Hematopoietic multipotent progenitor cell treated with erythropoietin and hydrocortisone succinate and interleukin-3 and kit ligand, for 17 days (in vitro differentiated cells): ENCODE measurements around the gene STON2.

Experiments used
- DNase-seq: peaks from one replicate; pipeline ENCODE4 v3.0.0-alpha.2; 2015; ENCODE audit warnings: low spot score

STON2 gene

DNA sequence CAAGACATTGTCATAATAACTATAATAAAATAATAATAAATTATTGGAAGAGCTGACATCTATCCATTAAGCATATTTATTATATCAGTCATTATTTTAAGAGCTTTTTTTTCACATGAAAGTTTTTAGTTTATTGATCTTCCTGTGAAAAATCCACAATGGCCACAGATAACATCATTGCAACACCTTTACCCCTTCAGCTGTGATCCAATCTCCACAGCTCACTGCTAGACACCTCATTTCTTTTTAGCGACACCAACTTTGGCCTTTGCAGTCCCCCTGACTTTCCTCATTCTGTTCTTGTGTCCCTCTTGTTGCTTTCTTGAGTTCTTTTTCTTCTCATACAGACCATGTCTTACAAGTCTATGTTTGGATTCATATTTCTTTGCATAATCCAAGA is 67.4 kb downstream of the STON2 start:
- no peak for DNase-seq

GRCh38 chr14:81331229-81332021 is 68.7 kb downstream of the STON2 start:
- no peak for DNase-seq

GRCh38 chr14:81330619-81331122 is 69.5 kb downstream of the STON2 start:
- no peak for DNase-seq

DNA sequence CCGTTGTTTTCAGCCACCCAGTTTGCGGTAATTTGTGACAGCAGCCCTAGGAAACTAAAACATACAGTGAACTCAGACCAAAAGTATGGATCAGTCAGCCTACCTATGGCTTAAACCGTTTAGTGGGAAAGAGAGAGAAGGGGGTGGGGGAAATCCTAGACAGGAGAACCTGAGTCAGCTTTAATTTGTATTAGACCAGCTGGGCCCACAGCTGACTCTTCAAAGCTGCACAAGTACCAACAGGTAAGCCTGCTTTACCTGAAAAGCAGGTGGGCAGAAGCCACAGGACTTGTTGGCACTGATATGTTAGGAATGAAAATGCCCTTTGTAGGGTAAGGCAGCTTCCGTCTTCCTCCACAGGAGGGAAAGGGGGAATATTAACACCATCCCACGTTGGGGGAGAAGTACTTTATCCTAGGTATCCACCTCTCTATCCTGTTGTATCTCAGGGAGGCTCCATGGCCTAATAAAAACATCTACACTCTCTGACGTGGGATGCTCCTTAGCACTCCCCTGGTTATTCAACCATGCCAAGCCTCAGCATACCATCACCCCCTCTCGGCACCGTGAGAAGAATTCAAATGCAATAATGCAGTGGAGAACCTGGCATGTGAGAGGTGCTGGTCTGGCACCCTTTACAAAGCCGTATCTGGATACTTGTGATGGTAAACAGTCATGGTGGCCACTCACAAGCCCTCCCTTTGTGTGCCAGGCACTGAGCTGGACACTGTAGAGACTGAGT is 70.3 kb downstream of the STON2 start:
- DNase-seq, result no peak

GRCh38 chr14:81326451-81326850 is 73.7 kb downstream of the STON2 start:
- no peak for DNase-seq

GRCh38 chr14:81324011-81324410 is 76.1 kb downstream of the STON2 start:
- DNase-seq, result no peak

GRCh38 chr14:81323093-81323492 is 77.0 kb downstream of the STON2 start:
- no peak for DNase-seq

GRCh38 chr14:81319946-81320345 is 80.2 kb downstream of the STON2 start:
- no peak for DNase-seq

DNA sequence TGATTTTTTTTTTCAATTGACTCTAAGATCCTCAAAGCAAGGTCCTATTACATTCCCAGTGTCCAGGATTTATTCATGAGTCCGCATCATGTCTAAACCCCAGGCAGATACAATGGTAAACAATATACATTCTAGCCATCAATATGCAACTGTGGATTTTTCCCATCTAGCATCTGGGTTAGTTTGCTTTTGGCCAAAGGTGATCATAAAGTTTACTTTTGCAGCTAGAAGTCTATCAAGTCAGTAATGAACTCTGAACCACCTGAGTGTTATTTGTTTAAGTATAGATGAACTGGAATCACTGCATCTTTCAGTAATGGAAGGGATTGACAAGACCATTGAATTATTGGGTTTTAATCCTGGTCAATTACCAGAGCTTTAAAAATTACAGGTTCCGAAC is 80.8 kb downstream of the STON2 start:
- DNase-seq, result no peak

DNA sequence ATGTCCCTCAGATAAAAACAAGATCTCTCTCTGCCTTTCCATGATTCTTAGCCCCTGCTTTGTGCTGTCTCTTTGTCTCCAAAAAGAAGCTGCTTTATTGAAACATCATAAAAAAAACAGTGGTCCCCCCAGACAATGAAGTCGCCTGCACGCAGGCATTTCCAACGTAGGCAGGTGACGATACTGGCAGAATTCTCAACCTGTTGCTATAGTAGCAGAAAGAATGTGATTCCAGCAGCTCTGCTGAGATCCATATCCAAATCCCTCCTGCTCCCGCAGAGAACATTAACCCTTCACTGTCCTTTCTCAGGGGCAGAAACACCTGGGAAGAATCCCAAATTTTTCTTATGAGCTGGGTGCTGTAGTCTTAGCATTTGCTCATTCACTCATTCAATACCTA is 84.8 kb downstream of the STON2 start:
- DNase-seq, result no peak

GRCh38 chr14:81314443-81315175 is 85.5 kb downstream of the STON2 start:
- DNase-seq, result no peak

DNA sequence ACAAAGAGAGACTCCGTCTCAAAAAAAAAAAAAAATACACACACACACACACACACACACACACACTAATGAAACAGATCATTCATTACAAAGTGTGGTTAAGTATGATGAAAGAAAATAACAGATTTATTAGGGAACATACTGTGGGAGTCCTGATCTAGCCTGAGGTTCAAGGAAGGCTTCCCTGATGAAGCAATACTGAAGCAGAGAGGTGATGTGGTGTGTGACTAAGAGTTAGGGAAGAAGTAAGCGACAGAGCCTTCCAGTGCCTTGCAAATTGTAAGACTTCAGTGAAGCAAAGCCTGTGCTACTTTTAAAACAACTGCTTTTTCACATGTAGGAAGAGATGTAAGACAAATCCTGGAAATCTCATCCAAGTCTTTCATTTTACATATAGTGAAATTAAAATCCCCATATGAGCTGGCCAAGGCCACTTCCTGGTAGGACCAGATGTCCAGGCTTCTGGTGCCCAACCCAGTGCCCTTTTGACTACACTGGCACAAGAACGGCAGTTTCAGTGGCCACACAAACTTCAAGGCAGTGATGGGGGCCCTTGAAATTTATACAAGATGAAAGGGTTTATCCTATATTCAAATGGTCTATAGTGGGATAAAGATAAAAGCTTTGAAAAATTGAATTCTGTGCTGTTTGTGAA is 86.2 kb downstream of the STON2 start:
- no peak for DNase-seq

DNA sequence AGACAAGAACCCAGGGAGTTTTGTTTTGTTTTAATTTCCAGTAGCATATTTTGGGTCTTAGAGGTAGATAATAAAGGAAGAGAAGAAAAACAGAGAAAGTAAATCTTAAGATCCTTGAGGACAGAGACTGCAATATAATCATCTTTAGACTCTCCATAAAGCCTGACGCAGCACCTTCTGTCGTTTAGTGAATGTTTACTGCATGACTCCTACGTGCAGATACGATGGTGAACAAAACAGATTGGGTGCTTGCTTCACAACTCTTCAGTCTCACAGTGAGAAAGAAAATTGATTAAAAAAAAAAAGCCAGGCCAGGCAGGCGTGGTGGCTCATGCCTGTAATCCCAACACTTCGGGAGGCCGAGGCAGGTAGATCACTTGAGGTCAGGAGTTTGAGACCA is 86.9 kb downstream of the STON2 start:
- no peak for DNase-seq

- DNase-seq, result no peak
These were observed 87.7 kb downstream of the STON2 start for GRCh38 chr14:81312289-81312876.

DNA sequence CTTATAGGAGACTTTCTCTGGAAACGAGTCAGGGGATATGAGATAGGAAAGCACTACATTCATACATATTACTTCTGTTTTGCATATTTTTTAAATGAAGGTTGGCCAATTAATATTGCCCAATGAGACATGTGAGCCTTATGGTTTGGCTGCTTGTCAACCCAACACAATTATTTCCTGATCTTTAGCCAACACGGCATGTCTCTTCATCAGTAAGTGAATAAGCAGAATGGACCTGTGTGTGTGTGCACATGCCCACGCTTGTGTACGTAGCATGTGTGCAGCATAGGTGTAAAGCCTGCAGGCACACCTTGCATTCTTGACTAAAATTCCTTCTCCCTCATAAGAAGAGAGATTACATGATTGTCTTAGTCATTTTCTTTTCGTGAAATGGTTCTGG is 88.3 kb downstream of the STON2 start:
- DNase-seq, result no peak

GRCh38 chr14:81311141-81311540 is 89.0 kb downstream of the STON2 start:
- DNase-seq, result no peak

- DNase-seq, result no peak
These were observed 89.5 kb downstream of the STON2 start for GRCh38 chr14:81310606-81311005.

- DNase-seq, result no peak
These were observed 90.6 kb downstream of the STON2 start for GRCh38 chr14:81309511-81309910.

GRCh38 chr14:81305743-81306142 is 94.4 kb downstream of the STON2 start:
- no peak for DNase-seq

DNA sequence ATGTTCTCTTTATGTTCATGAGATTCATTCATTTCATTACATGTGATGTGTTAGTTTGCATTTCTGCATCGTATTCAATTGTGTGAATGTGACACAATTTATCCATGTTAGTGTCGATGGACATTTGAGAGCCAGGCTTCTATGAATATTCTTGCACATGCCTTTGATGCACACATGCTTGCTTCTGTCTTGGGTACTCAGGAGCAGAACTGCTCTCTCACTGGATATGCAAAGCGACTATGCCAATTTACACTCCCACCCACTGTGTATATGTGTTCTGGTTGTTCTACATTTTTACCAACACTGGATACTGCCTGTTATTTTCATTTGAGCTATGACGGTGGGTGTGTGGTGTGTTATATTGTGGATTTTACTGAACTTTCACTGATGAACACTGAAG is 95.1 kb downstream of the STON2 start:
- no peak for DNase-seq

DNA sequence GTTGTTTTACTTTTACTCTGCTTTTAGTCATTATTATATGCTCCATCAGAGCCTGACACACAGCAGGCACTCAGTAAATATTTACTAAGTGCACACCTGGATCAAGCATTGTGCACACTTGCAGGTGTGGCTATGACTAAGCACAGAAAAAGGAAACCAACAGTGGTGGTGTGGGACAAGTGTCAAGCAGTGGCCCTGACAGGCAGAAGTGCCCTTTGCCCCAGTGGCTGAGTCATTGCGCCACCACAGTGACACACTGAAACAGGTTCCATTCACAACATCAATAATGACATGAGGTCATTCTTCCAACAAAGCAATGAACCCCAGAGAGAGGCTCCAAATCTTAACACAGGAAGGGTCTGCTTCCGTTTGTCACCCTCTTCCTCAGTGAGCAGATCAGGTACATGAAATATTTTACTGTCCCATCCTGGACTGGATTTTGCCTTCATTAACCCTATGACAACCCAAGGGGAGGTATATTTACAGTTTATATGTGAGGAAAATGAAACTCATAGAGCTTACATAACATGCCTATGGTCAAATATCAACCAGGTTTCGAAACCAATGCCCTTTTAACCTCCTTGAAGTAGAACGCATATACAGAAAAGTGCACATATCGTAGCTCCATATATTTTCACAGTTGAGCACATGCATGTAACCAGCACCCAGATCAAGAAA is 96.7 kb downstream of the STON2 start:
- DNase-seq, result peak; percentile 8
